Measurements from ENCODE around the gene CLPTM1.

The CLPTM1 gene

DNA sequence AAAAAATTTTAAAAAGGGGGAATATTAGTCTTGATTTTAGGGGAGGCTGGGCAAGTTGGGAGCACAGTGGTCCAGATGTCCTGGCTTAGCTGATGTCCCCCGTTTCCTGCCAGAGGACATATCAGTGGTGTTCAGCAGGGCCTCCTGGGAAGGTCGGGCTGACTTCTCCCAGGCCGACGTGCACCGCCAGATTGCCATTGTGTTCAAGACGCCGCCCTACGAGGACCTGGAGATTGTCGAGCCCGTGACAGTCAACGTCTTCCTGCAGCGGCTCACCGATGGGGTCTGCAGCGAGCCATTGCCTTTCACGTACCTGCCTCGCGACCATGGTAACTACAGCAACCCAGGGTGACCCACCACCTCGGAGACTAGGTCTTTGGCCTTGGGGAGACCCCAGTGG is 77.2 kb downstream of the CLPTM1 start:
- no peak for DNase-seq (ENCODE audit: low read depth)
- TF ChIP-seq, protein P1, sequence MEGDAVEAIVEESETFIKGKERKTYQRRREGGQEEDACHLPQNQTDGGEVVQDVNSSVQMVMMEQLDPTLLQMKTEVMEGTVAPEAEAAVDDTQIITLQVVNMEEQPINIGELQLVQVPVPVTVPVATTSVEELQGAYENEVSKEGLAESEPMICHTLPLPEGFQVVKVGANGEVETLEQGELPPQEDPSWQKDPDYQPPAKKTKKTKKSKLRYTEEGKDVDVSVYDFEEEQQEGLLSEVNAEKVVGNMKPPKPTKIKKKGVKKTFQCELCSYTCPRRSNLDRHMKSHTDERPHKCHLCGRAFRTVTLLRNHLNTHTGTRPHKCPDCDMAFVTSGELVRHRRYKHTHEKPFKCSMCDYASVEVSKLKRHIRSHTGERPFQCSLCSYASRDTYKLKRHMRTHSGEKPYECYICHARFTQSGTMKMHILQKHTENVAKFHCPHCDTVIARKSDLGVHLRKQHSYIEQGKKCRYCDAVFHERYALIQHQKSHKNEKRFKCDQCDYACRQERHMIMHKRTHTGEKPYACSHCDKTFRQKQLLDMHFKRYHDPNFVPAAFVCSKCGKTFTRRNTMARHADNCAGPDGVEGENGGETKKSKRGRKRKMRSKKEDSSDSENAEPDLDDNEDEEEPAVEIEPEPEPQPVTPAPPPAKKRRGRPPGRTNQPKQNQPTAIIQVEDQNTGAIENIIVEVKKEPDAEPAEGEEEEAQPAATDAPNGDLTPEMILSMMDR (conservative IDR thresholded peaks at IDR 0.05; ENCODE audit: low read depth, low read length): no peak
- H3K4me3 ChIP-seq (ENCODE audit: low read depth, low read length): no peak overlapping the region

DNA sequence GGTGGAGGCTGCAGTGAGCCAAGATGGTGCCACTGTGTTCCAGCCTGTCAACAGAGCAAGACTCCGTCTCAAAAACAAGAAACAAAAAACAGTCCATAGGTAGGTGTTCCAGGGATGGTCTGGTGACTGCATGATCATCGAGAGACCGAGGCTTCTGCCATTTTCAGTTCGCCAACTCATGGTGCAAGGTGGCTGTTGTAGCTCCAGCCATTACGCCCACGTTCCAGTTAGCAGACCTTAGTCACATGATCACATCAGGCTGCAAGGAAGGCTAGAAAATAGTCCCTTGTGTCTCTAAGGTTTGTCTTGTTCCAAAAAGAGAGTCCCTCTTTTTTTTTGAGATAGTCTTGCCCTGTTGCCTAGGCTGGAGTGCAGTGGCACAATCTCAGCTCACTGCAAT is 80.6 kb downstream of the CLPTM1 start:
- TF ChIP-seq, protein P1 (conservative IDR thresholded peaks at IDR 0.05; ENCODE audit: low read depth, low read length): no peak

DNA sequence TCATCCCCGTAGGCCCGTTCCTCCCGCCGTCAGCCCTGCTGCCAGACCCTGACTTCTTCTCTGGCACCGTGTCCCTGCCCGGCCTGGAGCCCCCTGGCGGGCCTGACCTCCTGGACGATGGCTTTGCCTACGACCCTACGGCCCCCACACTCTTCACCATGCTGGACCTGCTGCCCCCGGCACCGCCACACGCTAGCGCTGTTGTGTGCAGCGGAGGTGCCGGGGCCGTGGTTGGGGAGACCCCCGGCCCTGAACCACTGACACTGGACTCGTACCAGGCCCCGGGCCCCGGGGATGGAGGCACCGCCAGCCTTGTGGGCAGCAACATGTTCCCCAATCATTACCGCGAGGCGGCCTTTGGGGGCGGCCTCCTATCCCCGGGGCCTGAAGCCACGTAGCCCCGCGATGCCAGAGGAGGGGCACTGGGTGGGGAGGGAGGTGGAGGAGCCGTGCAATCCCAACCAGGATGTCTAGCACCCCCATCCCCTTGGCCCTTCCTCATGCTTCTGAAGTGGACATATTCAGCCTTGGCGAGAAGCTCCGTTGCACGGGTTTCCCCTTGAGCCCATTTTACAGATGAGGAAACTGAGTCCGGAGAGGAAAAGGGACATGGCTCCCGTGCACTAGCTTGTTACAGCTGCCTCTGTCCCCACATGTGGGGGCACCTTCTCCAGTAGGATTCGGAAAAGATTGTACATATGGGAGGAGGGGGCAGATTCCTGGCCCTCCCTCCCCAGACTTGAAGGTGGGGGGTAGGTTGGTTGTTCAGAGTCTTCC is 82.4 kb downstream of the CLPTM1 start:
- DNase-seq (ENCODE audit: low read depth): no peak
- TF ChIP-seq, protein P1 (conservative IDR thresholded peaks at IDR 0.05; ENCODE audit: low read depth, low read length): no peak
- no peak overlapping the region for H3K4me3 ChIP-seq (ENCODE audit: low read depth, low read length)

More for the DNA sequence above, 80.6 kb downstream of the CLPTM1 start:
- DNase-seq (ENCODE audit: low read depth): no peak
- H3K4me3 ChIP-seq (ENCODE audit: low read depth, low read length): no peak overlapping the region

DNA sequence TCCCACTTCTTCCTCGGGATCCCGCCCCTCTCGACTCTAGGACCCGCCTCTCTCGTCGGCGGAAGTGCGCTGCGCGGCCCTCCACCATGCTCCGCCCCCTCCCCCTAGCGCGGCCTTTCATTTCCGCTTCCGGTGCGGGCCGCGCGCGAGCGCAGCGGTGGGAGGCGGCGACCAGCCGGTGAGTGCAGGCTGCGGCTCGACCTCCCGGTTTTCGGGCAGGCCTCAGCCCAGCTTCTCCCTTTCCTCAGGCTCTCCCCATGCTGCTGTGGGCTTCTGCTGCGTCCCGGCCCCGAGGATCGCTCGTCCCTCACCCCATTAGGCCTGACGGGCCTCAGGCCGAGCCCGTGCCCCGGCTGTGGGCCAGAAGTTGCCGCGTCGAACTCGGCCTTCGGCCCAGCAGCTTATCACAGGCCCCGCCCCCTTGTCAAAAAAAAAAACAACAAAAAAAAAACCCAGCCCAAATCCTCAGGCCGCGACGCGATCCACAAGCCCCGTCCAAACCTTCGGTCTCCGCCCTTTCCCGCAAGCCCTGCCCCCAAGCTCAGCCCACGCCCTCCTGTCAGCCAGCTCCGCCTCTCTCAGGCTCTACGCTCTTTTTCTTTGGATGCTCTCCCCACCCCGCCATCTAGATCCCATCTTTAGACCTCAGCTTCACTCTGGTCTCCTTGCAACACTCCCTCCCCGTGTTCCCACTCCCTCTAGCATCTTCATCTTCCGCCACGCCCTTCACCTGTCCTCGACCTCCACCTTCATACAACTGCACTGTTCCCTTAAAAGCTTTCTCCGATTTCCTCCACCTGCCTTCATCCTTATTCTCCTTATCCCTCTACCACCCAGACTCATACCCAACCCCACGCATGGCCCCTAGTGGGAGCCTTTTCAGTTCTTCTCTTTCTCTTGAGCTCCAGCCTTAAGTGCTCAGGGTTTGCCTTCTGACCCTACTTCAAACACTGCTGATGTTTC is 84.0 kb downstream of the CLPTM1 start, which contains the start of gene CLASRP:
Gene CLASRP (plus strand): TSS at position 115 of the 963 bp plus-strand sequence. CDS start 1,168 bp downstream, outside the sequence.
- peak within 1 kb of the TSS; percentile 98 for H3K4me3 ChIP-seq (ENCODE audit: low read depth, low read length)
- peak; percentile 94 for DNase-seq (ENCODE audit: low read depth)
- TF ChIP-seq, protein P1 (conservative IDR thresholded peaks at IDR 0.05; ENCODE audit: low read depth, low read length): peak; percentile 8

DNA sequence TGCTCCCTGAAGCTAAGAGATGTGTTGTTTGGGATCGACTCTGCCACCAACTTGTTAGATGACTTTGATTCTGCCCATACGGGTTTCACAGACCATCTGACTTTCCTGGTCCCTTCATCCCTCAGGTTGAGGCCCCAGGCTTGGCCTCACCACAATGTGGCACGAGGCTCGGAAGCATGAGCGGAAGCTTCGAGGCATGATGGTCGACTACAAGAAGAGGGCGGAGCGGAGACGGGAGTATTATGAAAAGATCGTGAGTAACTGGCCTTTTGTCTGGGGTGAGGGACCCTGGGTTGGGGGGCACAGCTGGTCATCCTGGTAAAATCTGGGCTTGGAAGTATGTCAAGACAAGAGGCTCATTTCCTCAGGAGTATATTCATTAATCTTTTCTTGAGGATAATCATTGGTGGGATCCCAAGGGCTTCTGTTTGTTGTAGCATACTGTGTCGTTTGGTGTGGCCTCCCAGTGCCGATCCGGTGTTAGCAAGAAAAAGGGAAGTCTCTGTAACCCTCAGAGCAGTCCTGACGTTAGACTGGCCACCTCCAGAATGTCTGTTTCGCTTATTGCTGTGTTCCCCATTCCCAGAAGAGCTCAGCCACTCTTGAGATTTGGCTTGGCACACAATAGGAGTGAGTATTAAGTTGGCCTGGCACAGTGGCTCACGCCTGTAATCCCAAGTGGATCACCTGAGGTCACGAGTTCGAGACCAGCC is 85.0 kb downstream of the CLPTM1 start:
- DNase-seq (ENCODE audit: low read depth): no peak
- TF ChIP-seq, protein P1 (conservative IDR thresholded peaks at IDR 0.05; ENCODE audit: low read depth, low read length): no peak
- H3K4me3 ChIP-seq (ENCODE audit: low read depth, low read length): peak overlapping the region; percentile 98

DNA sequence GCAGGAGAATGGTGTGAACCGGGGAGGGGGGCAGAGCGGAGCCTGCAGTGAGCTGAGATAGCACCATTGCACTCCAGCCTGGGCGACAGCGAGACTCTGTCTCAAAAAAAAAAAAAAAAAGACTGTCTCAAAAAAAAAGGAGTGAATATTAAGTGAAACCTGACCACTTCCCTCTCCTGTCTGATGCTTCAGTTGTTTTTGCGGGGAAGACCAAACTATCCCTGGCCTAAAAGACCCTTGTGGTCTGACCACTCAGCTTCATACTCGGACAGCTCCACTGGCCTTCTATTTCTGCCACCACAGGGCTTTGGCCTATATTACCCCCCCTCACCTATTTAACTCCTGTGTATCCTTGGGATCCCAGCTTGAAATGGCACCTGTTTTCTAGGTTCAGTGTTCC is 85.9 kb downstream of the CLPTM1 start:
- H3K4me3 ChIP-seq (ENCODE audit: low read depth, low read length): no peak overlapping the region
- no peak for DNase-seq (ENCODE audit: low read depth)
- TF ChIP-seq, protein P1 (conservative IDR thresholded peaks at IDR 0.05; ENCODE audit: low read depth, low read length): no peak

Data from choroid plexus epithelial cell (primary cell).